ENCODE results near the gene IRF8.

The IRF8 gene

GRCh38 chr16:85960486-85961046 is 61.6 kb downstream of the IRF8 start:
- no peak for DNase-seq (ENCODE audit: low read depth)

GRCh38 chr16:85961988-85962915 is 63.3 kb downstream of the IRF8 start:
- no peak for DNase-seq (ENCODE audit: low read depth)

GRCh38 chr16:85963753-85964285 is 64.9 kb downstream of the IRF8 start:
- no peak for DNase-seq (ENCODE audit: low read depth)

GRCh38 chr16:85965125-85965524 is 66.2 kb downstream of the IRF8 start:
- no peak for DNase-seq (ENCODE audit: low read depth)

GRCh38 chr16:85967111-85967510 is 68.1 kb downstream of the IRF8 start:
- no peak for DNase-seq (ENCODE audit: low read depth)

- DNase-seq (ENCODE audit: low read depth): no peak
Measured at GRCh38 chr16:85968041-85968920, 69.3 kb downstream of the IRF8 start.

- DNase-seq (ENCODE audit: low read depth): no peak
Measured at GRCh38 chr16:85969159-85969558, 70.2 kb downstream of the IRF8 start.

GRCh38 chr16:85969591-85969990 is 70.6 kb downstream of the IRF8 start:
- no peak for DNase-seq (ENCODE audit: low read depth)

GRCh38 chr16:85970016-85970733 is 71.2 kb downstream of the IRF8 start:
- DNase-seq (ENCODE audit: low read depth): no peak

GRCh38 chr16:85970738-85971137 is 71.8 kb downstream of the IRF8 start:
- DNase-seq (ENCODE audit: low read depth): no peak

All from stimulated activated CD8-positive, alpha-beta memory T cell treated with anti-CD3 and anti-CD28 coated beads, Interleukin-15, amount 100 ng/mL, for 1 hour (primary cell).